ENCODE data around the gene HSF4. TPM values are rescaled to one million over a fixed set of nuclear protein-coding genes. Genes with fewer than 3 reads are reported as not detected.

Gene HSF4
- polyA plus RNA-seq, 2 of the 4 experiments (the other 2 are of a cell fraction): 8.3 to 15.3 TPM

DNA sequence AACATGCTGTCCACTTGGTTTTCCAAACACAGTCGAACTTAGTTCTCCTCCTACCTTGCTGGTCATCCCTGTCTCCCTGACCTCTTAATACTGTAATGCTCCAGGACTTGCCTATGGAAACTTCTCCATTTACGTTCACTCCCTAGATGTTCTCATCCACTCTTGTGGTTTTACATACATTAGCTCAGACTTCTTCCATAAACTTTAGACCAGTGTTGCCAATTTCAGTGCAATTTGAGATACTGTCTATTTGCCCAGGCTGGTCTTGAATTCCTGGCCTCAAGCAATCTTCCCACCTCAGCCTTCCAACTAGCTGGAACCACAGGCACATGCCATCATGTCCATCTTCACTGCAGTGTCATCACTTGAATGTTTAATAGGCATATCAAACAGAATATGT lies 17.7 kb downstream of the HSF4 start:
- H3K27ac ChIP-seq: no peak overlapping the region
- WGBS (ENCODE audit: missing lambda C conversion rate): 88% methylated on average over 2 of the region's 2 CpGs
- H3K4me2 ChIP-seq: peak overlapping the region; percentile 76
- H3K9me3 ChIP-seq: no peaks in the 10 kb centered on the region
- no peak overlapping the region for H3K4me3 ChIP-seq
- H3K4me1 ChIP-seq: peaks cover 38% of the 10 kb centered on the region
- ChIA-PET POLR2A (interaction anchor here (0.7 kb wide), 1 partner anchor 67 kb away, joined by 5 read pairs; the partner anchor contains the start of gene SLC9A5), CTCF (interaction anchor here (1.1 to 10.7 kb wide), 5 partner anchors 10 to 228 kb away, joined by 4 to 162 read pairs (median 44); partner anchors contain the start of gene NOL3)
- DNase-seq (ENCODE audit: low read depth in 1 of 2, low spot score in 1 of 2) (no peak), ATAC-seq (no peak), FAIRE-seq (no peak)
- TF ChIP-seq, protein P1, sequence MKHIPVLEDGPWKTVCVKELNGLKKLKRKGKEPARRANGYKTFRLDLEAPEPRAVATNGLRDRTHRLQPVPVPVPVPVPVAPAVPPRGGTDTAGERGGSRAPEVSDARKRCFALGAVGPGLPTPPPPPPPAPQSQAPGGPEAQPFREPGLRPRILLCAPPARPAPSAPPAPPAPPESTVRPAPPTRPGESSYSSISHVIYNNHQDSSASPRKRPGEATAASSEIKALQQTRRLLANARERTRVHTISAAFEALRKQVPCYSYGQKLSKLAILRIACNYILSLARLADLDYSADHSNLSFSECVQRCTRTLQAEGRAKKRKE (CRISPR knock-in tag; IDR thresholded peaks at IDR 0.05; ENCODE audit: low read depth): no peak
- TF ChIP-seq KDM5A (IDR thresholded peaks at IDR 0.05): no peak
- TF ChIP-seq MAZ (IDR thresholded peaks at IDR 0.05; ENCODE audit: borderline replicate concordance, low read depth, low read length): no peak
- TF ChIP-seq, protein P2, sequence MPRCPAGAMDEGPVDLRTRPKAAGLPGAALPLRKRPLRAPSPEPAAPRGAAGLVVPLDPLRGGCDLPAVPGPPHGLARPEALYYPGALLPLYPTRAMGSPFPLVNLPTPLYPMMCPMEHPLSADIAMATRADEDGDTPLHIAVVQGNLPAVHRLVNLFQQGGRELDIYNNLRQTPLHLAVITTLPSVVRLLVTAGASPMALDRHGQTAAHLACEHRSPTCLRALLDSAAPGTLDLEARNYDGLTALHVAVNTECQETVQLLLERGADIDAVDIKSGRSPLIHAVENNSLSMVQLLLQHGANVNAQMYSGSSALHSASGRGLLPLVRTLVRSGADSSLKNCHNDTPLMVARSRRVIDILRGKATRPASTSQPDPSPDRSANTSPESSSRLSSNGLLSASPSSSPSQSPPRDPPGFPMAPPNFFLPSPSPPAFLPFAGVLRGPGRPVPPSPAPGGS (IDR thresholded peaks at IDR 0.05): no peak
- no peak for TF ChIP-seq KDM1A (IDR thresholded peaks at IDR 0.05; ENCODE audit: low read depth)
- TF ChIP-seq, protein P3, sequence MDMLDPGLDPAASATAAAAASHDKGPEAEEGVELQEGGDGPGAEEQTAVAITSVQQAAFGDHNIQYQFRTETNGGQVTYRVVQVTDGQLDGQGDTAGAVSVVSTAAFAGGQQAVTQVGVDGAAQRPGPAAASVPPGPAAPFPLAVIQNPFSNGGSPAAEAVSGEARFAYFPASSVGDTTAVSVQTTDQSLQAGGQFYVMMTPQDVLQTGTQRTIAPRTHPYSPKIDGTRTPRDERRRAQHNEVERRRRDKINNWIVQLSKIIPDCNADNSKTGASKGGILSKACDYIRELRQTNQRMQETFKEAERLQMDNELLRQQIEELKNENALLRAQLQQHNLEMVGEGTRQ (IDR thresholded peaks at IDR 0.05): no peak
- TF ChIP-seq RFX5 (IDR thresholded peaks at IDR 0.05): no peak
- no peak for TF ChIP-seq JUN (IDR thresholded peaks at IDR 0.05)
- no peak for TF ChIP-seq RARB (CRISPR knock-in tag; IDR thresholded peaks at IDR 0.05)

DNA sequence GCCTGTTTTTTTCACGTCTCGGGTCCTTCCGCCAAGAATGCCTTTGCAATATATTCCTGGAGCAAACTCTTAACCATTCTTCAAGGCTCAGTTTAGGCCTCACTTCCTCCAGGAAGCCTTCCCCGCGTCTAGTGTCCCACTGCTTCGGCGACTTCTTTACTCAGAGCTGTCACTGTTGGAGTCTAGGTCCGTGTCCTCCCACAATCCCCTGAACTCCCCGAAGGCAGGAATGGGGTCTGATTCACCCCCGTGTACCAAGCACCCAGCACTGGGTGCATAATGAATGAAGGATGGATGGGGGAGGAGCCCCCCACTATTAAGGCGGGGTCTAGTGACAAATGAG lies 18.7 kb downstream of the HSF4 start:
- WGBS (ENCODE audit: missing lambda C conversion rate): 14% methylated on average over 11 of the region's 11 CpGs
- TF ChIP-seq KDM5A (IDR thresholded peaks at IDR 0.05) (no peak), NFE2L2 (conservative IDR thresholded peaks at IDR 0.05; ENCODE audit: low read length) (no peak), ZFP36 (IDR thresholded peaks at IDR 0.05; ENCODE audit: borderline replicate concordance, partially characterized antibody) (peak; percentile 91), KDM1A (IDR thresholded peaks at IDR 0.05; ENCODE audit: low read depth) (peak; percentile 67; the same call in 1 of the 2 replicates), RFX5 (IDR thresholded peaks at IDR 0.05) (no peak)
- Histone ChIP-seq H3K9me3 (no peaks in the 10 kb centered on the region), H3K27ac (peak overlapping the region; percentile 93 to 97), H3K4me3 (peak overlapping the region; percentile 66), H3K4me2 (peak overlapping the region; percentile 76), H3K4me1 (peaks cover 38% of the 10 kb centered on the region)
- ChIA-PET CTCF (interaction anchor here (1.1 to 10.7 kb wide), 6 partner anchors 11 to 229 kb away, joined by 4 to 162 read pairs (median 34); partner anchors contain the start of gene NOL3), POLR2A (interaction anchor here (0.6 kb wide), 1 partner anchor 155 kb away, joined by 3 read pairs; no protein-coding TSS in a partner anchor)
- ATAC-seq (no peak), DNase-seq (ENCODE audit: low read depth in 1 of 2, low spot score in 1 of 2) (no peak), FAIRE-seq (no peak)

DNA sequence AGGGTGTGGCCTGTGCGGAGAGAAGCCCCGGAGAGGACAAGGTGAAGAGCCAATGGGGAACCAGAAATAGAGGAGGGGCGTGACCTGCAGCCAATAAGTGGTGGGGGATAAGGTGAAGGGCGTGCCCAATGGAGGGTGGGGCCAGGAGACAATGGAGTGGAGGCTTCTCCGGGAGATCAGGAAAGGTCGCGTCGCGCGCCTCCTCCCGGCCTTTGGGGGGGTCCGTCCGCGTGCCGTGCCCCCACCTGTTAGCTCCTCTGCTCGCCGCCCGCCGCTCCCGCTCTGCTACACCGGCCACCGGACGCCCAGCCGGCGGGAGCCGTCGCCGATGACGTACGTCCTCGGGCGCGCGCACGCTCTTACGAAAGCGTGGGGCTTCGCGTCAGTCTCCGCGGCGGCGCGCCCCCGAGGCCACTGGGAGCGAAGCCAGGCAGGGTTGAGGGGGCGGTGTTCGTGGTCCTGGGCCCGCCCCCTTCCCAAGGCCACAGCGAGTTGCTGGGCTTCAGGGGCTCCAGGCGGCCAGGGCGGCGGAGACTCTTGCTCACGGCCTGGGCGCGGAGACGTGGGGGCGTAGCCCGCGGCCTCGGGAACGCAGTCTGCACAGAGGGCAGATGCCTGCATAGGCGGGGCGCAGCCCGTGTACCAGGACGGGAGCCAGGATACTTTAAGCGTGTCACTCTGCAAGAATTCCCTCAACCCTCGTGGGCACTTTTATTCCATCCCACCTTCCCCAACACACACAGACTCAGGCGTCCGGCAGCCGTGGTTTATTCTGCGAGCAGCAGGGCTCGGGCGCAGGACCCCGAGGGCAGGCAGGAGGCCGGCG lies 19.3 kb downstream of the HSF4 start, which contains the start of gene MATCAP1:
Gene MATCAP1 (minus strand): TSS at position 337 of the 826 bp plus-strand sequence. CDS start 3,353 bp downstream, outside the sequence.
- CTCF ChIA-PET: interaction anchor here (1.3 to 10.7 kb wide), 17 partner anchors 12 to 244 kb away, joined by 3 to 162 read pairs (median 5); partner anchors contain the start of genes CES3, FBXL8, NOL3 and TMEM208
- TF ChIP-seq MAFK (IDR thresholded peaks at IDR 0.05; ENCODE audit: partially characterized antibody) (no peak), TFCP2L1 (CRISPR knock-in tag; IDR thresholded peaks at IDR 0.05) (no peak), ESRRA (IDR thresholded peaks at IDR 0.05; ENCODE audit: borderline replicate concordance, low read length) (no peak), RFX5 (IDR thresholded peaks at IDR 0.05) (peak; percentile 54; the same call in 1 of the 2 replicates), TP53 (CRISPR knock-in tag; IDR thresholded peaks at IDR 0.05) (no peak), NPAS2 (CRISPR knock-in tag; IDR thresholded peaks at IDR 0.05; ENCODE audit: borderline replicate concordance) (no peak), CEBPB (IDR thresholded peaks at IDR 0.05) (peak in 1 of 2 experiments; percentile 77; a peak in 3 of 4 replicates), SREBF2 (IDR thresholded peaks at IDR 0.05) (no peak), PHF8 (IDR thresholded peaks at IDR 0.05; ENCODE audit: borderline replicate concordance, low read depth) (peak; percentile 61), SMC3 (IDR thresholded peaks at IDR 0.05) (no peak), CHD2 (IDR thresholded peaks at IDR 0.05; ENCODE audit: low read length, partially characterized antibody) (peak; percentile 9), EHF (CRISPR knock-in tag; IDR thresholded peaks at IDR 0.05) (no peak), MYC (IDR thresholded peaks at IDR 0.05; ENCODE audit: borderline replicate concordance, low read length) (no peak), HOXB5 (CRISPR knock-in tag; IDR thresholded peaks at IDR 0.05) (no peak), CBX2 (IDR thresholded peaks at IDR 0.05; ENCODE audit: borderline replicate concordance, low read depth) (no peak)
- TF ChIP-seq, protein P4, sequence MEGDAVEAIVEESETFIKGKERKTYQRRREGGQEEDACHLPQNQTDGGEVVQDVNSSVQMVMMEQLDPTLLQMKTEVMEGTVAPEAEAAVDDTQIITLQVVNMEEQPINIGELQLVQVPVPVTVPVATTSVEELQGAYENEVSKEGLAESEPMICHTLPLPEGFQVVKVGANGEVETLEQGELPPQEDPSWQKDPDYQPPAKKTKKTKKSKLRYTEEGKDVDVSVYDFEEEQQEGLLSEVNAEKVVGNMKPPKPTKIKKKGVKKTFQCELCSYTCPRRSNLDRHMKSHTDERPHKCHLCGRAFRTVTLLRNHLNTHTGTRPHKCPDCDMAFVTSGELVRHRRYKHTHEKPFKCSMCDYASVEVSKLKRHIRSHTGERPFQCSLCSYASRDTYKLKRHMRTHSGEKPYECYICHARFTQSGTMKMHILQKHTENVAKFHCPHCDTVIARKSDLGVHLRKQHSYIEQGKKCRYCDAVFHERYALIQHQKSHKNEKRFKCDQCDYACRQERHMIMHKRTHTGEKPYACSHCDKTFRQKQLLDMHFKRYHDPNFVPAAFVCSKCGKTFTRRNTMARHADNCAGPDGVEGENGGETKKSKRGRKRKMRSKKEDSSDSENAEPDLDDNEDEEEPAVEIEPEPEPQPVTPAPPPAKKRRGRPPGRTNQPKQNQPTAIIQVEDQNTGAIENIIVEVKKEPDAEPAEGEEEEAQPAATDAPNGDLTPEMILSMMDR (IDR thresholded peaks at IDR 0.05): no peak
- TF ChIP-seq, protein P2 (IDR thresholded peaks at IDR 0.05): no peak

More for the DNA sequence above, 19.3 kb downstream of the HSF4 start, which contains the start of gene MATCAP1:
- peak within 1 kb of the TSS; percentile 93 to 97 for H3K27ac ChIP-seq
- POLR2A ChIA-PET: interaction anchor here (1.6 kb wide), 1 partner anchor 9 kb away, joined by 3 read pairs; no protein-coding TSS in a partner anchor
- peaks cover 33% of the 10 kb centered on the region for H3K4me1 ChIP-seq
- H3K9me3 ChIP-seq: no peaks in the 10 kb centered on the region
- FAIRE-seq (peak; percentile 94), ATAC-seq (peak; percentile 72 to 87), DNase-seq (ENCODE audit: low read depth in 1 of 2, low spot score in 1 of 2) (peak; percentile 98 to 99)
- peak within 1 kb of the TSS; percentile 89 for H3K4me2 ChIP-seq
- 2% methylated on average over 47 of the region's 77 CpGs for WGBS (ENCODE audit: missing lambda C conversion rate)
- peak within 1 kb of the TSS; percentile 66 for H3K4me3 ChIP-seq
